HG03039 (cell line): ENCODE results near the gene CROCC.
"Not testable (repeated sequence)": the region's sequence is repeated elsewhere in the genome, so short reads cannot be mapped to it uniquely, and the experiment has no call there.

ENCODE experiments used
- ATAC-seq: cut with Tn5 transposase; IDR thresholded peaks from one replicate; pipeline ENCODE4 v1.9.1; 2021; ENCODE audit warnings: mild to moderate bottlenecking, moderate library complexity; ENCODE audit not compliant: unreplicated experiment

CROCC gene

GRCh38 chr1:16914928-16915626 lies 6.7 kb upstream of the CROCC start:
- ATAC-seq, result not testable (repeated sequence)

GRCh38 chr1:16915627-16915973 lies 6.1 kb upstream of the CROCC start:
- ATAC-seq, result no peak

GRCh38 chr1:16916036-16916880 lies 5.5 kb upstream of the CROCC start:
- not testable (repeated sequence) for ATAC-seq

GRCh38 chr1:16918371-16918770 lies 3.4 kb upstream of the CROCC start:
- ATAC-seq, result no peak

- ATAC-seq, result not testable (repeated sequence)
Observed at GRCh38 chr1:16918936-16919665, 2.6 kb upstream of the CROCC start.

GRCh38 chr1:16920951-16921350 lies 780 bp upstream of the CROCC start:
- ATAC-seq, result no peak

GRCh38 chr1:16922466-16922865 lies 735 bp downstream of the CROCC start:
- no peak for ATAC-seq

GRCh38 chr1:16922885-16923431 lies 1.2 kb downstream of the CROCC start:
- ATAC-seq, result no peak

- no peak for ATAC-seq
Observed at GRCh38 chr1:16924216-16924918, 2.6 kb downstream of the CROCC start.

- no peak for ATAC-seq
Observed at GRCh38 chr1:16924919-16925477, 3.3 kb downstream of the CROCC start.

GRCh38 chr1:16925635-16926490 lies 4.1 kb downstream of the CROCC start:
- no peak for ATAC-seq

GRCh38 chr1:16926491-16927073 lies 4.9 kb downstream of the CROCC start:
- no peak for ATAC-seq

- no peak for ATAC-seq
Observed at GRCh38 chr1:16927256-16927655, 5.5 kb downstream of the CROCC start.

- no peak for ATAC-seq
Observed at GRCh38 chr1:16927711-16928485, 6.2 kb downstream of the CROCC start.

GRCh38 chr1:16929146-16930041 lies 7.7 kb downstream of the CROCC start:
- not testable (repeated sequence) for ATAC-seq

- ATAC-seq, result not testable (repeated sequence)
Observed at GRCh38 chr1:16931206-16931934, 9.6 kb downstream of the CROCC start.

GRCh38 chr1:16933945-16934344 lies 12.2 kb downstream of the CROCC start:
- not testable (repeated sequence) for ATAC-seq
